OCI-LY1 (cell line): ENCODE measurements around the gene ZNF45.

Experiments used
- CTCF ChIP-seq: fragments of 200-600 bp; sonication (generic), shearing (Covaris generic); IDR thresholded peaks from 2 replicates; pipeline ENCODE4 v1.5.1; 2017; ENCODE audit warnings: mild to moderate bottlenecking, antibody characterized with exemption, low read length, moderate library complexity, mixed read lengths
- EZH2 ChIP-seq: fragments of 200-600 bp; sonication (generic), shearing (Covaris generic); IDR thresholded peaks from 2 replicates; pipeline ENCODE4 v1.8.0; 2017; ENCODE audit warnings: borderline replicate concordance, mixed run types, mild to moderate bottlenecking, antibody characterized with exemption, low read length, moderate library complexity, mixed read lengths

- no peak for TF ChIP-seq CTCF
- TF ChIP-seq EZH2 = no peak
Measured at GRCh38 chr19:43983912-43984686, 49.0 kb upstream of the ZNF45 start, which contains the start of gene ZNF155.
